Measurements from ENCODE around the gene CUX1. TPM values are rescaled to one million over a fixed set of nuclear protein-coding genes. Genes with fewer than 3 reads are reported as not detected.

The CUX1 gene
- total and polyA plus RNA-seq, 10 of the 15 experiments (the other 5 are each of a cell fraction or from before 2014, with no cell fraction given): 6.1 to 48.6 (median 25.9) TPM

DNA sequence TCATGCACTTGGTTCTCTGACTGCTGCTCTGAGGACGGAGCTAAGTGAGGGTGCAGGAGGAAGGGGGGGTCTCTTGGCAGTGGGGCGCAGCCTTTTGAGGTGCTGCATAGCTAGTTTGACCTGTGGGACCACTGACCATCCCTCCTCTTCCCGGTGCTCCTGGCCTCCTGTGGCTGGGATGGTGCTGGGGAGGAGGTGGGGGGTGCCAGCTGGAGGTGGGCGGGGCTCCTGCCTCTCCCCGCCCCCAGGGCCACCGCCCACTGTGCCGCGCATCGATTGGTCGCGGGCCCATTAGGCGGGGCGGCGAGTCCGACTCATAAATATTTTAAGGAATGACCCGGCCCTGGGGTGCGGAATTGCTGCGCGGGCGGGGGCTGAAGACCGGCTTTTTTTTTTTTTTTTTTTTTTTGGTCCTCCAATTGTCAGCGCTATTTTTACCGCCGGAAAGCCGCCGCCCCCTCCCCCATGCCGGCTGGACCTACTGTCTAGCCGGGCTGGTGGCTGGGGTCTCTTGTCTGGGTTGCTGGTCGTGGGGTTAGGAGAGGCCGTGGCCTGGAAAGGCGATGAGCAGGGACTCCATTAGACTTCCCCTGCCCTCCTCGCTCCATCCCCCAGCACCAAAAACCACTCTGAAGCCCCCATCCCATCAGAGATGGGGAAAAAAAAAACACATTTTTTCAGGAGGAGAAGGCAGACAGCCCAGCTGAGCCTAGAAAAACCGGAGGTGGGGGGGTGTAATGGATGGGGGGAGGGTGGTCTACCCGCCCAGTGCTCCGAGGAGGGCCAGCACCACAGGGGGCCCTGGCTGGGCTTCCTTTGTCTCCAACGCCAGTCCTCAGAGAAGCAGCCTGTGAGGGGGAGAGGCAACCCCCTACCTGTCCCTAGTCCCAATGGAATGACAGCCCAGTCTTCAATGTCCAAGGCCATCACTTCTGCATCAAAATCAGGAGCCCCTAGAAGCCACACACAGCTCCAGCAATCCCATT, 475.7 kb downstream of the CUX1 start (continued):
- no peak for TF ChIP-seq ZNF592 (IDR thresholded peaks at IDR 0.05)
- TF ChIP-seq, protein P1, sequence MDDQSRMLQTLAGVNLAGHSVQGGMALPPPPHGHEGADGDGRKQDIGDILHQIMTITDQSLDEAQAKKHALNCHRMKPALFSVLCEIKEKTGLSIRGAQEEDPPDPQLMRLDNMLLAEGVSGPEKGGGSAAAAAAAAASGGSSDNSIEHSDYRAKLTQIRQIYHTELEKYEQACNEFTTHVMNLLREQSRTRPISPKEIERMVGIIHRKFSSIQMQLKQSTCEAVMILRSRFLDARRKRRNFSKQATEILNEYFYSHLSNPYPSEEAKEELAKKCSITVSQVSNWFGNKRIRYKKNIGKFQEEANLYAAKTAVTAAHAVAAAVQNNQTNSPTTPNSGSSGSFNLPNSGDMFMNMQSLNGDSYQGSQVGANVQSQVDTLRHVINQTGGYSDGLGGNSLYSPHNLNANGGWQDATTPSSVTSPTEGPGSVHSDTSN (IDR thresholded peaks at IDR 0.05; ENCODE audit: insufficient replicate concordance, low read depth, low read length): no peak
- TF ChIP-seq, protein P2, sequence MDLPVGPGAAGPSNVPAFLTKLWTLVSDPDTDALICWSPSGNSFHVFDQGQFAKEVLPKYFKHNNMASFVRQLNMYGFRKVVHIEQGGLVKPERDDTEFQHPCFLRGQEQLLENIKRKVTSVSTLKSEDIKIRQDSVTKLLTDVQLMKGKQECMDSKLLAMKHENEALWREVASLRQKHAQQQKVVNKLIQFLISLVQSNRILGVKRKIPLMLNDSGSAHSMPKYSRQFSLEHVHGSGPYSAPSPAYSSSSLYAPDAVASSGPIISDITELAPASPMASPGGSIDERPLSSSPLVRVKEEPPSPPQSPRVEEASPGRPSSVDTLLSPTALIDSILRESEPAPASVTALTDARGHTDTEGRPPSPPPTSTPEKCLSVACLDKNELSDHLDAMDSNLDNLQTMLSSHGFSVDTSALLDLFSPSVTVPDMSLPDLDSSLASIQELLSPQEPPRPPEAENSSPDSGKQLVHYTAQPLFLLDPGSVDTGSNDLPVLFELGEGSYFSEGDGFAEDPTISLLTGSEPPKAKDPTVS (IDR thresholded peaks at IDR 0.05; ENCODE audit: low read depth, low read length): no peak
- TF ChIP-seq PRDM15 (CRISPR knock-in tag; IDR thresholded peaks at IDR 0.05): no peak
- TF ChIP-seq, protein P3, sequence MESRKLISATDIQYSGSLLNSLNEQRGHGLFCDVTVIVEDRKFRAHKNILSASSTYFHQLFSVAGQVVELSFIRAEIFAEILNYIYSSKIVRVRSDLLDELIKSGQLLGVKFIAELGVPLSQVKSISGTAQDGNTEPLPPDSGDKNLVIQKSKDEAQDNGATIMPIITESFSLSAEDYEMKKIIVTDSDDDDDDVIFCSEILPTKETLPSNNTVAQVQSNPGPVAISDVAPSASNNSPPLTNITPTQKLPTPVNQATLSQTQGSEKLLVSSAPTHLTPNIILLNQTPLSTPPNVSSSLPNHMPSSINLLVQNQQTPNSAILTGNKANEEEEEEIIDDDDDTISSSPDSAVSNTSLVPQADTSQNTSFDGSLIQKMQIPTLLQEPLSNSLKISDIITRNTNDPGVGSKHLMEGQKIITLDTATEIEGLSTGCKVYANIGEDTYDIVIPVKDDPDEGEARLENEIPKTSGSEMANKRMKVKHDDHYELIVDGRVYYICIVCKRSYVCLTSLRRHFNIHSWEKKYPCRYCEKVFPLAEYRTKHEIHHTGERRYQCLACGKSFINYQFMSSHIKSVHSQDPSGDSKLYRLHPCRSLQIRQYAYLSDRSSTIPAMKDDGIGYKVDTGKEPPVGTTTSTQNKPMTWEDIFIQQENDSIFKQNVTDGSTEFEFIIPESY (IDR thresholded peaks at IDR 0.05): no peak
- no peak for TF ChIP-seq SKIL (IDR thresholded peaks at IDR 0.05; ENCODE audit: low read depth, poor library complexity, severe bottlenecking)
- no peak for TF ChIP-seq ELK1 (IDR thresholded peaks at IDR 0.05; ENCODE audit: low read depth, low read length)
